H9 (cell line): ENCODE results near the gene PITHD1. TPM values are rescaled to one million over a fixed set of nuclear protein-coding genes. Genes with fewer than 3 reads are reported as not detected.
"Not testable (repeated sequence)": the region's sequence is repeated elsewhere in the genome, so short reads cannot be mapped to it uniquely, and the experiment has no call there.

Experiments used
- DNase-seq: peaks from one replicate; pipeline ENCODE4 v3.0.0-alpha.2; 2017
- H2AFZ ChIP-seq: one replicate; pipeline ENCODE4 v1.6.1; 2013; ENCODE audit warnings: mild to moderate bottlenecking, low read length, control low read depth, moderate library complexity
- H2AK5ac ChIP-seq: 2 replicates; pipeline ENCODE4 v1.6.1; 2013; ENCODE audit warnings: low read length, control low read depth, mixed read lengths; ENCODE audit not compliant: insufficient read length
- H2BK120ac ChIP-seq: one replicate; pipeline ENCODE4 v1.6.1; 2013; ENCODE audit warnings: low read depth, mild to moderate bottlenecking, low read length, control low read depth, inconsistent platforms; ENCODE audit not compliant: poor library complexity, severe bottlenecking
- H2BK12ac ChIP-seq: 2 replicates; pipeline ENCODE4 v1.6.1; 2013; ENCODE audit warnings: low read length, control low read depth, mixed read lengths, low read depth; ENCODE audit not compliant: insufficient read length
- H2BK15ac ChIP-seq: 2 replicates; pipeline ENCODE4 v1.6.1; 2013; ENCODE audit warnings: low read depth, low read length, control low read depth
- H2BK20ac ChIP-seq: one replicate; pipeline ENCODE4 v1.6.1; 2013; ENCODE audit warnings: low read depth, mild to moderate bottlenecking, low read length, control low read depth, inconsistent platforms; ENCODE audit not compliant: poor library complexity, severe bottlenecking
- H2BK5ac ChIP-seq: 2 replicates; pipeline ENCODE4 v1.6.1; 2013; ENCODE audit warnings: low read length, control low read depth, mixed read lengths; ENCODE audit not compliant: insufficient read length
- H3K14ac ChIP-seq: 2 replicates; pipeline ENCODE4 v1.6.1; 2013; ENCODE audit warnings: low read length, control low read depth; ENCODE audit not compliant: insufficient read depth
- H3K18ac ChIP-seq: 2 replicates; pipeline ENCODE4 v1.6.1; 2013; ENCODE audit warnings: low read depth, mild to moderate bottlenecking, mixed read lengths, low read length, control low read depth; ENCODE audit not compliant: insufficient read length
- H3K23ac ChIP-seq: 2 replicates; pipeline ENCODE4 v1.6.1; 2013; ENCODE audit warnings: low read length, control low read depth, mixed read lengths, low read depth; ENCODE audit not compliant: insufficient read length
- H3K23me2 ChIP-seq: 2 replicates; pipeline ENCODE4 v1.6.1; 2013; ENCODE audit warnings: low read depth, mild to moderate bottlenecking, mixed read lengths, low read length, control low read depth; ENCODE audit not compliant: insufficient read length, poor library complexity, severe bottlenecking
- H3K27ac ChIP-seq: 2 replicates; pipeline ENCODE4 v1.5.1; 2013; ENCODE audit warnings: low read length, control low read depth, mixed read lengths, low read depth; ENCODE audit not compliant: insufficient read length
- H3K27me3 ChIP-seq: 2 replicates; pipeline ENCODE4 v1.6.1; 2013; ENCODE audit warnings: low read length, control low read depth, inconsistent platforms; ENCODE audit not compliant: insufficient read depth
- H3K4ac ChIP-seq: 2 replicates; pipeline ENCODE4 v1.6.1; 2013; ENCODE audit warnings: low read depth, mild to moderate bottlenecking, control low read depth, inconsistent platforms, low read length, moderate library complexity
- H3K4me1 ChIP-seq: 2 replicates; pipeline ENCODE4 v1.6.1; 2013; ENCODE audit warnings: low read length, control low read depth, inconsistent platforms; ENCODE audit not compliant: insufficient read depth
- H3K4me2 ChIP-seq: 2 replicates; pipeline ENCODE4 v1.6.1; 2013; ENCODE audit warnings: low read length, control low read depth, mixed read lengths; ENCODE audit not compliant: insufficient read length, insufficient read depth
- H3K56ac ChIP-seq: 2 replicates; pipeline ENCODE4 v1.6.1; 2013; ENCODE audit warnings: low read depth, mild to moderate bottlenecking, mixed read lengths, low read length, control low read depth; ENCODE audit not compliant: insufficient read length
- H3K79me1 ChIP-seq: 2 replicates; pipeline ENCODE4 v1.6.1; 2013; ENCODE audit warnings: low read depth, mild to moderate bottlenecking, moderate library complexity, low read length, control low read depth, inconsistent platforms; ENCODE audit not compliant: insufficient read depth, poor library complexity, severe bottlenecking
- H3K79me2 ChIP-seq: 2 replicates; pipeline ENCODE4 v1.6.1; 2013; ENCODE audit warnings: low read length, control low read depth, inconsistent platforms; ENCODE audit not compliant: insufficient read depth
- H3K9ac ChIP-seq: 2 replicates; pipeline ENCODE4 v1.6.1; 2013; ENCODE audit warnings: low read length, control low read depth, mixed read lengths; ENCODE audit not compliant: insufficient read length; ENCODE audit errors: extremely low read depth
- H3K9me3 ChIP-seq: one replicate; pipeline ENCODE4 v1.6.1; 2013; ENCODE audit warnings: low read depth, low read length, inconsistent platforms; ENCODE audit not compliant: control insufficient read depth
- H3T11ph ChIP-seq: one replicate; pipeline ENCODE4 v1.6.1; 2013; ENCODE audit warnings: mild to moderate bottlenecking, low read length, control low read depth, inconsistent platforms
- H4K20me1 ChIP-seq: one replicate; pipeline ENCODE4 v1.6.1; 2013; ENCODE audit not compliant: control insufficient read depth, insufficient read length, insufficient read depth
- H4K5ac ChIP-seq: 2 replicates; pipeline ENCODE4 v1.6.1; 2013; ENCODE audit warnings: low read depth, mild to moderate bottlenecking, mixed read lengths, low read length, control low read depth; ENCODE audit not compliant: insufficient read length
- H4K8ac ChIP-seq: replicated peaks from 2 replicates; pipeline ENCODE4 v1.6.1; 2013; ENCODE audit warnings: low read length, control low read depth, mixed read lengths, low read depth; ENCODE audit not compliant: insufficient read length
- H4K91ac ChIP-seq: 2 replicates; pipeline ENCODE4 v1.6.1; 2013; ENCODE audit warnings: low read depth, mild to moderate bottlenecking, moderate library complexity, mixed read lengths, low read length, control low read depth; ENCODE audit not compliant: insufficient read length
- H3K27ac Mint-ChIP-seq, 3 experiments: 2 replicates in 2 of 3; 3 replicates in 1 of 3; pipeline ENCODE4 v1.8.0; 2020 to 2021; ENCODE audit warnings: mixed read lengths in 3 of 3, mild to moderate bottlenecking in 1 of 3, moderate library complexity in 1 of 3
- H3K27me3 Mint-ChIP-seq: 2 replicates; pipeline ENCODE4 v1.8.0; 2021; ENCODE audit warnings: low read depth, mild to moderate bottlenecking, moderate library complexity, mixed read lengths
- H3K36me3 Mint-ChIP-seq, 3 experiments: 2 replicates in 2 of 3; 3 replicates in 1 of 3; pipeline ENCODE4 v1.8.0; 2020 to 2021; ENCODE audit warnings: low read depth in 3 of 3, mixed read lengths in 3 of 3; ENCODE audit not compliant: insufficient read depth in 1 of 3
- H3K4me1 Mint-ChIP-seq, 2 experiments: 2 replicates each; pipeline ENCODE4 v1.8.0; 2020; ENCODE audit warnings: mixed read lengths in 2 of 2
- H3K4me3 Mint-ChIP-seq, 2 experiments: 2 replicates in 1 of 2; 3 replicates in 1 of 2; pipeline ENCODE4 v1.8.0; 2020 to 2021; ENCODE audit warnings: mild to moderate bottlenecking in 2 of 2, mixed read lengths in 2 of 2, moderate library complexity in 1 of 2
- H3K9me3 Mint-ChIP-seq, 2 experiments: 2 replicates in 1 of 2; 3 replicates in 1 of 2; pipeline ENCODE4 v1.8.0; 2020; ENCODE audit warnings: mild to moderate bottlenecking in 2 of 2, mixed read lengths in 2 of 2, moderate library complexity in 1 of 2
- WGBS: extraction: QIAGEN DNeasy Blood & Tissue Kit; methylation state at CpG from one replicate; pipeline ENCODE4 v1.1.7; 2013; ENCODE audit warnings: missing lambda C conversion rate, low lambda C conversion rate, mixed read lengths; ENCODE audit not compliant: insufficient read length; ENCODE audit errors: extremely low coverage; 5-methylcytosine and 5-hydroxymethylcytosine counted together
- total RNA-seq: library from RNA; stranded (reverse); gene quantifications from 2 replicates; pipeline ENCODE4 v1.2.1, GENCODE V29; 2021
- TF ChIP-seq, protein P1 (sequence below): fragments of 200-600 bp; sonication (generic); conservative IDR thresholded peaks from 3 replicates; pipeline ENCODE4 v1.8.0; 2021; ENCODE audit warnings: antibody characterized with exemption, mild to moderate bottlenecking

Gene PITHD1
- total RNA-seq, 1 experiment from 2014 or later, result 92.0 TPM

DNA sequence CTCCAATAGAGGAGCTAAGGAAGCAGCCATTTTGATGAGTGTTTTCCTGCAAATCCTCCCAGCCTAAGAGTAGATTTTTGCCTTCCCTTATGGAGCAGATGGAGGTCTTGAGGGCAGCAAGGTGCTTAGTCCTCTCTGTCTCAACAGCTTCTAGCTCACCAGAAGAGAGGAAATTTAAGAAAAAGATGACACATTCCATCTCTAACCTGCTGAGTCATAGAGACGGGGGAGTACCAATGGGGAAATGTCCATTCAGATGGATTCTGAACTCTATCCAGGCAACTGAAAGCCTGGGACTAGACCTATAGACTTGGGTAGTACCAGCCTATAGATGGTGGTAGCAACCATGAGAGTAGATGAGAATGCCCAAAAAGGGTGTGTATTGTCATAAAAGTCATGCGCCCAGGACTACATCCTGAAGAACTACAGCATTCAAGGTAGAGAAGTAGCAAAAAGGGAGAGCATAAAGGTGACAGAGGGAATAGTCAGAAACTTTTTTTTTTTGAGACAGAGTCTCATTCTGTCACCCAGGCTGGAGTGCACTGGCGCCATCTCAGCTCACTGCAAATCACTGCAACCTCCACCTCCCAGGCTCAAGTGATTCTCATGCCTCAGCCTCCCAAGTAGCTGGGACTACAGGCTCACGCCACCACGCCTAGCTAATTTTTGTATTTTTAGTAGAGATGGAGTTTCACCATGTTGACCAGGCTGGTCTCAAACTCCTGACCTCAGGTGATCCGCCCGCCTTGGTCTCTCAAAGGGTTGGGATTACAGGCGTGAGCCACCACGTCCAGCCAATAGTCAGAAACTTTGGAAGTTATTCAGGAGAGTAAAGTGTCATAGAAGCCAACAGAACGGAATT lies 45.6 kb upstream of the PITHD1 start:
- no peak overlapping the region for H2BK12ac ChIP-seq
- H4K20me1 ChIP-seq, result no peaks in the 10 kb centered on the region
- H2AK5ac ChIP-seq, result no peak overlapping the region
- H4K5ac ChIP-seq, result no peak overlapping the region
- H2BK15ac ChIP-seq, result no peak overlapping the region
- H3K27me3 ChIP-seq, result no peaks in the 10 kb centered on the region
- no peak overlapping the region for H3K4me3 Mint-ChIP-seq
- H3K56ac ChIP-seq, result no peak overlapping the region
- no CpG with 5 or more reads among the region's 10 CpGs for WGBS
- H3K4me1 ChIP-seq, result no peaks in the 10 kb centered on the region
- no peak overlapping the region for H3K23ac ChIP-seq
- H3K36me3 Mint-ChIP-seq, result no peaks in the 10 kb centered on the region; a peak in 2 of 7 replicates
- no peaks in the 10 kb centered on the region for H3K9me3 Mint-ChIP-seq
- H2BK5ac ChIP-seq, result no peak overlapping the region
- H2BK20ac ChIP-seq, result no peak overlapping the region
- H3K9me3 ChIP-seq, result no peaks in the 10 kb centered on the region
- H3K4me2 ChIP-seq, result no peak overlapping the region
- TF ChIP-seq, protein P1, sequence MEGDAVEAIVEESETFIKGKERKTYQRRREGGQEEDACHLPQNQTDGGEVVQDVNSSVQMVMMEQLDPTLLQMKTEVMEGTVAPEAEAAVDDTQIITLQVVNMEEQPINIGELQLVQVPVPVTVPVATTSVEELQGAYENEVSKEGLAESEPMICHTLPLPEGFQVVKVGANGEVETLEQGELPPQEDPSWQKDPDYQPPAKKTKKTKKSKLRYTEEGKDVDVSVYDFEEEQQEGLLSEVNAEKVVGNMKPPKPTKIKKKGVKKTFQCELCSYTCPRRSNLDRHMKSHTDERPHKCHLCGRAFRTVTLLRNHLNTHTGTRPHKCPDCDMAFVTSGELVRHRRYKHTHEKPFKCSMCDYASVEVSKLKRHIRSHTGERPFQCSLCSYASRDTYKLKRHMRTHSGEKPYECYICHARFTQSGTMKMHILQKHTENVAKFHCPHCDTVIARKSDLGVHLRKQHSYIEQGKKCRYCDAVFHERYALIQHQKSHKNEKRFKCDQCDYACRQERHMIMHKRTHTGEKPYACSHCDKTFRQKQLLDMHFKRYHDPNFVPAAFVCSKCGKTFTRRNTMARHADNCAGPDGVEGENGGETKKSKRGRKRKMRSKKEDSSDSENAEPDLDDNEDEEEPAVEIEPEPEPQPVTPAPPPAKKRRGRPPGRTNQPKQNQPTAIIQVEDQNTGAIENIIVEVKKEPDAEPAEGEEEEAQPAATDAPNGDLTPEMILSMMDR, result no peak; the same call in 2 of the 3 replicates
- H2AFZ ChIP-seq, result no peak overlapping the region
- no peak overlapping the region for H2BK120ac ChIP-seq
- no peak overlapping the region for H4K8ac ChIP-seq
- H3K27ac ChIP-seq, result no peak overlapping the region
- H3K9ac ChIP-seq, result no peak overlapping the region
- H3K18ac ChIP-seq, result no peak overlapping the region
- no peak for DNase-seq
- H3K27ac Mint-ChIP-seq, result no peak overlapping the region; a peak in 1 of 7 replicates
- no peaks in the 10 kb centered on the region for H3K27me3 Mint-ChIP-seq
- H3K4me1 Mint-ChIP-seq, result peaks cover 0 to 3% of the 10 kb centered on the region in 2 experiments; a peak in 1 of 4 replicates
- peaks cover 2% of the 10 kb centered on the region; the same call in 1 of the 2 replicates for H3K79me2 ChIP-seq
- no peaks in the 10 kb centered on the region for H3K23me2 ChIP-seq
- H3T11ph ChIP-seq, result no peak overlapping the region
- no peaks in the 10 kb centered on the region for H3K79me1 ChIP-seq
- no peak overlapping the region for H3K14ac ChIP-seq
- no peak overlapping the region for H3K4ac ChIP-seq
- no peak overlapping the region for H4K91ac ChIP-seq

DNA sequence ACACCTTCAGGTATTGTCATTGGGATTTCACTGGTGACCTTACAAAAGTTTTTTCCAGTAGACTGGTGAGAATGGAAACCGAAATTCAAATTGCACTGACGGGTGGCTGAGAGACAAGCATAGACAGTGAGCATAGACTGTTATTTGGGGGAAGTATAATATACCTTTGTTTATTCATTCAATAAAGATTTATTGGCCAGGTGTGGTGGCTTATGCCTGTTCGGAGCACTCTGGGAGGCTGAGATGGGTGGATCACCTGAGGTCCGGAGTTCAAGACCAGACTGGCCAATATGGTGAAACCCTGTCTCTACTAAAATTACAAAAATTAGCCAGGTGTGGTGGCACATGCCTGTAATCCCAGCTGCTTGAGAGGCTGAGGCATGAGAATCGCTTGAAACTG lies 44.9 kb upstream of the PITHD1 start:
- not testable (repeated sequence) for H4K20me1 ChIP-seq, H2AFZ ChIP-seq, H3K27ac Mint-ChIP-seq, H3K9me3 ChIP-seq, H3K4me3 Mint-ChIP-seq, H3K4me2 ChIP-seq, H3T11ph ChIP-seq, H4K5ac ChIP-seq, H3K23me2 ChIP-seq, H3K79me2 ChIP-seq, H3K4ac ChIP-seq, H3K79me1 ChIP-seq, H3K23ac ChIP-seq, H3K56ac ChIP-seq, H3K36me3 Mint-ChIP-seq, H2BK20ac ChIP-seq, H4K91ac ChIP-seq, H3K27me3 Mint-ChIP-seq, H2BK5ac ChIP-seq, H3K27me3 ChIP-seq, H3K18ac ChIP-seq, H3K9me3 Mint-ChIP-seq, H3K4me1 Mint-ChIP-seq, DNase-seq, H2BK15ac ChIP-seq, H2AK5ac ChIP-seq, H3K9ac ChIP-seq, H2BK12ac ChIP-seq, H3K4me1 ChIP-seq, H3K14ac ChIP-seq, H3K27ac ChIP-seq, H2BK120ac ChIP-seq, H4K8ac ChIP-seq
- WGBS, result no CpG with 5 or more reads among the region's 5 CpGs
